GM23338 (cell line): ENCODE results near the gene SIRT2. TPM values are rescaled to one million over a fixed set of nuclear protein-coding genes. Genes with fewer than 3 reads are reported as not detected.

Experiments used
- ATAC-seq: fragments of 200-7000 bp; cut with Tn5 transposase; 3 replicates; pipeline ENCODE4 v1.9.1; 2020
- DNase-seq: peaks from one replicate; pipeline ENCODE4 v3.0.0-alpha.2; 2015; ENCODE audit warnings: low spot score
- H2AFZ ChIP-seq: fragments of 200-600 bp; sonication (generic); 2 replicates; pipeline ENCODE4 v1.8.0; 2016; ENCODE audit warnings: antibody characterized with exemption, mild to moderate bottlenecking, moderate library complexity
- H3F3A ChIP-seq: fragments of 200-600 bp; sonication (generic); replicated peaks from 2 replicates; pipeline ENCODE4 v1.8.0; 2017; ENCODE audit warnings: antibody characterized with exemption, mixed run types, low read depth
- H3K27ac ChIP-seq: fragments of 200-600 bp; sonication (generic); 2 replicates; pipeline ENCODE4 v1.6.1; 2016; ENCODE audit warnings: low read depth
- H3K27me3 ChIP-seq: fragments of 200-600 bp; sonication (generic); 2 replicates; pipeline ENCODE4 v1.8.0; 2016; ENCODE audit warnings: mild to moderate bottlenecking, mixed run types, moderate library complexity; ENCODE audit not compliant: insufficient read depth
- H3K36me3 ChIP-seq: fragments of 200-600 bp; sonication (generic); 2 replicates; pipeline ENCODE4 v1.8.0; 2016; ENCODE audit warnings: mild to moderate bottlenecking; ENCODE audit not compliant: insufficient read depth
- H3K4me1 ChIP-seq: fragments of 200-600 bp; sonication (generic); 2 replicates; pipeline ENCODE4 v1.8.0; 2016; ENCODE audit warnings: mild to moderate bottlenecking, moderate library complexity; ENCODE audit not compliant: insufficient read depth
- H3K4me2 ChIP-seq: fragments of 200-600 bp; sonication (generic); 2 replicates; pipeline ENCODE4 v1.7.1; 2017; ENCODE audit warnings: mixed run types
- H3K4me3 ChIP-seq: fragments of 200-600 bp; sonication (generic); 2 replicates; pipeline ENCODE4 v1.6.1; 2016; ENCODE audit warnings: mixed run types
- H3K79me2 ChIP-seq: fragments of 200-600 bp; sonication (generic); replicated peaks from 2 replicates; pipeline ENCODE4 v1.8.0; 2017; ENCODE audit warnings: mild to moderate bottlenecking; ENCODE audit not compliant: insufficient read depth
- H3K9me2 ChIP-seq: fragments of 200-600 bp; sonication (generic); 2 replicates; pipeline ENCODE4 v1.8.0; 2017; ENCODE audit not compliant: insufficient read depth
- H4K20me1 ChIP-seq: fragments of 200-600 bp; sonication (generic); replicated peaks from 2 replicates; pipeline ENCODE4 v1.8.0; 2017; ENCODE audit warnings: mild to moderate bottlenecking; ENCODE audit not compliant: insufficient read depth
- H3K27ac Mint-ChIP-seq: 2 replicates; pipeline ENCODE4 v1.8.0; 2020; ENCODE audit warnings: inconsistent platforms, mild to moderate bottlenecking, moderate library complexity, mixed read lengths
- H3K27me3 Mint-ChIP-seq: 3 replicates; pipeline ENCODE4 v1.8.0; 2022; ENCODE audit warnings: low read depth, mild to moderate bottlenecking, moderate library complexity, mixed read lengths, inconsistent platforms; ENCODE audit not compliant: insufficient read depth, poor library complexity
- H3K36me3 Mint-ChIP-seq: 3 replicates; pipeline ENCODE4 v1.8.0; 2021; ENCODE audit warnings: low read depth, mild to moderate bottlenecking, inconsistent platforms, moderate library complexity, mixed read lengths
- H3K4me1 Mint-ChIP-seq: 3 replicates; pipeline ENCODE4 v1.8.0; 2020; ENCODE audit warnings: mild to moderate bottlenecking, inconsistent platforms, mixed read lengths
- H3K4me3 Mint-ChIP-seq: 3 replicates; pipeline ENCODE4 v1.8.0; 2021; ENCODE audit warnings: moderate library complexity, mild to moderate bottlenecking, inconsistent platforms, mixed read lengths
- H3K9me3 Mint-ChIP-seq: 3 replicates; pipeline ENCODE4 v1.8.0; 2020; ENCODE audit warnings: moderate library complexity, mild to moderate bottlenecking, inconsistent platforms, mixed read lengths
- CREB1 ChIP-seq: fragments of 250-450 bp; sonication (Bioruptor Pico); IDR thresholded peaks from 2 replicates; pipeline ENCODE4 v1.5.0; 2020; ENCODE audit warnings: low read depth, mild to moderate bottlenecking, moderate library complexity
- EZH2 ChIP-seq: fragments of 200-600 bp; sonication (generic); IDR thresholded peaks from one replicate; pipeline ENCODE4 v1.8.0; 2017; ENCODE audit warnings: antibody characterized with exemption, mild to moderate bottlenecking, low read depth; ENCODE audit not compliant: unreplicated experiment
- EZH2phosphoT487 ChIP-seq: fragments of 200-600 bp; sonication (generic); IDR thresholded peaks from one replicate; pipeline ENCODE4 v1.8.1; 2018; ENCODE audit warnings: antibody characterized with exemption; ENCODE audit not compliant: unreplicated experiment
- JUNB ChIP-seq: IDR thresholded peaks from one replicate; pipeline ENCODE4 v1.6.1; 2016; ENCODE audit warnings: antibody characterized with exemption; ENCODE audit not compliant: unreplicated experiment
- STAT1 ChIP-seq: IDR thresholded peaks from one replicate; pipeline ENCODE4 v1.6.1; 2016; ENCODE audit warnings: antibody characterized with exemption; ENCODE audit not compliant: unreplicated experiment
- ZNF331 ChIP-seq: fragments of 250-450 bp; sonication (Bioruptor Pico); IDR thresholded peaks from 2 replicates; pipeline ENCODE4 v1.5.0; 2020; ENCODE audit warnings: low read depth, mild to moderate bottlenecking, moderate library complexity
- polyA plus RNA-seq: library from polyadenylated mRNA; unstranded; fragments of >200 nt; fragmentation: Nextera tagmentation; extraction: Ambion mirVana; gene quantifications from 2 replicates; pipeline ENCODE4 v1.2.1, GENCODE V29; 2016
- total RNA-seq: library from RNA; depleted of rRNA; stranded (reverse); fragments of >200 nt; shearing (Covaris generic); gene quantifications from 2 replicates; pipeline ENCODE4 v1.2.3, GENCODE V29; 2014
- TF ChIP-seq, protein P1 (sequence below): IDR thresholded peaks from 2 replicates; pipeline ENCODE4 v1.6.1; 2016; ENCODE audit warnings: antibody characterized with exemption
- TF ChIP-seq, protein P2 (sequence below): IDR thresholded peaks from one replicate; pipeline ENCODE4 v1.6.1; 2018; ENCODE audit warnings: antibody characterized with exemption; ENCODE audit not compliant: unreplicated experiment
- TF ChIP-seq, protein P3 (sequence below): fragments of 250-450 bp; sonication (Bioruptor Pico); IDR thresholded peaks from 2 replicates; pipeline ENCODE4 v1.5.0; 2020; ENCODE audit warnings: mild to moderate bottlenecking, moderate library complexity

Gene SIRT2
- total and polyA plus RNA-seq, 2 experiments from 2014 or later: 2.7 to 8.4 TPM

GRCh38 chr19:38834104-38834490, 65.3 kb downstream of the SIRT2 start:
- DNase-seq: no peak
- Histone ChIP-seq H2AFZ (no peak overlapping the region), H4K20me1 (peaks cover 12% of the 10 kb centered on the region), H3K27me3 (no peaks in the 10 kb centered on the region), H3K4me1 (peaks cover 18% of the 10 kb centered on the region), H3K36me3 (peaks cover 32% of the 10 kb centered on the region), H3F3A (peaks cover 65% of the 10 kb centered on the region), H3K27ac (peak overlapping the region; percentile 80; the same call in 1 of the 2 replicates), H3K4me3 (no peak overlapping the region), H3K4me2 (no peak overlapping the region), H3K9me2 (no peaks in the 10 kb centered on the region), H3K79me2 (peaks cover 4% of the 10 kb centered on the region; the same call in 1 of the 2 replicates)
- ATAC-seq: no peak
- peaks cover 13% of the 10 kb centered on the region for H3K4me1 Mint-ChIP-seq
- peaks cover 59% of the 10 kb centered on the region for H3K36me3 Mint-ChIP-seq
- 0 out of 2 replicates have a peak overlapping the region, but pooled peaks have one; percentile 20 for H3K27ac Mint-ChIP-seq
- H3K4me3 Mint-ChIP-seq: no peak overlapping the region
- H3K27me3 Mint-ChIP-seq: peaks cover 22% of the 10 kb centered on the region
- no peaks in the 10 kb centered on the region for H3K9me3 Mint-ChIP-seq
- TF ChIP-seq EZH2phosphoT487 (no peak), ZNF331 (no peak), CREB1 (CRISPR knock-in tag) (no peak), JUNB (no peak)
- TF ChIP-seq, protein P1, sequence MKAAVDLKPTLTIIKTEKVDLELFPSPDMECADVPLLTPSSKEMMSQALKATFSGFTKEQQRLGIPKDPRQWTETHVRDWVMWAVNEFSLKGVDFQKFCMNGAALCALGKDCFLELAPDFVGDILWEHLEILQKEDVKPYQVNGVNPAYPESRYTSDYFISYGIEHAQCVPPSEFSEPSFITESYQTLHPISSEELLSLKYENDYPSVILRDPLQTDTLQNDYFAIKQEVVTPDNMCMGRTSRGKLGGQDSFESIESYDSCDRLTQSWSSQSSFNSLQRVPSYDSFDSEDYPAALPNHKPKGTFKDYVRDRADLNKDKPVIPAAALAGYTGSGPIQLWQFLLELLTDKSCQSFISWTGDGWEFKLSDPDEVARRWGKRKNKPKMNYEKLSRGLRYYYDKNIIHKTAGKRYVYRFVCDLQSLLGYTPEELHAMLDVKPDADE: no peak
- TF ChIP-seq, protein P2, sequence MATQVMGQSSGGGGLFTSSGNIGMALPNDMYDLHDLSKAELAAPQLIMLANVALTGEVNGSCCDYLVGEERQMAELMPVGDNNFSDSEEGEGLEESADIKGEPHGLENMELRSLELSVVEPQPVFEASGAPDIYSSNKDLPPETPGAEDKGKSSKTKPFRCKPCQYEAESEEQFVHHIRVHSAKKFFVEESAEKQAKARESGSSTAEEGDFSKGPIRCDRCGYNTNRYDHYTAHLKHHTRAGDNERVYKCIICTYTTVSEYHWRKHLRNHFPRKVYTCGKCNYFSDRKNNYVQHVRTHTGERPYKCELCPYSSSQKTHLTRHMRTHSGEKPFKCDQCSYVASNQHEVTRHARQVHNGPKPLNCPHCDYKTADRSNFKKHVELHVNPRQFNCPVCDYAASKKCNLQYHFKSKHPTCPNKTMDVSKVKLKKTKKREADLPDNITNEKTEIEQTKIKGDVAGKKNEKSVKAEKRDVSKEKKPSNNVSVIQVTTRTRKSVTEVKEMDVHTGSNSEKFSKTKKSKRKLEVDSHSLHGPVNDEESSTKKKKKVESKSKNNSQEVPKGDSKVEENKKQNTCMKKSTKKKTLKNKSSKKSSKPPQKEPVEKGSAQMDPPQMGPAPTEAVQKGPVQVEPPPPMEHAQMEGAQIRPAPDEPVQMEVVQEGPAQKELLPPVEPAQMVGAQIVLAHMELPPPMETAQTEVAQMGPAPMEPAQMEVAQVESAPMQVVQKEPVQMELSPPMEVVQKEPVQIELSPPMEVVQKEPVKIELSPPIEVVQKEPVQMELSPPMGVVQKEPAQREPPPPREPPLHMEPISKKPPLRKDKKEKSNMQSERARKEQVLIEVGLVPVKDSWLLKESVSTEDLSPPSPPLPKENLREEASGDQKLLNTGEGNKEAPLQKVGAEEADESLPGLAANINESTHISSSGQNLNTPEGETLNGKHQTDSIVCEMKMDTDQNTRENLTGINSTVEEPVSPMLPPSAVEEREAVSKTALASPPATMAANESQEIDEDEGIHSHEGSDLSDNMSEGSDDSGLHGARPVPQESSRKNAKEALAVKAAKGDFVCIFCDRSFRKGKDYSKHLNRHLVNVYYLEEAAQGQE: no peak

GRCh38 chr19:38833092-38833425, 66.4 kb downstream of the SIRT2 start:
- no peak for DNase-seq
- peaks cover 18% of the 10 kb centered on the region for H3K4me1 ChIP-seq
- peaks cover 8% of the 10 kb centered on the region; the same call in 1 of the 2 replicates for H3K79me2 ChIP-seq
- H3K36me3 ChIP-seq: peaks cover 21% of the 10 kb centered on the region
- ATAC-seq: no peak
- H3K36me3 Mint-ChIP-seq: peaks cover 53% of the 10 kb centered on the region
- H3K27me3 Mint-ChIP-seq: peaks cover 15% of the 10 kb centered on the region
- H4K20me1 ChIP-seq: peaks cover 9% of the 10 kb centered on the region
- no peak overlapping the region for H3K4me3 Mint-ChIP-seq
- peak overlapping the region; percentile 86 for H3K27ac ChIP-seq
- H3K4me3 ChIP-seq: no peak overlapping the region
- no peak overlapping the region for H2AFZ ChIP-seq
- H3K4me1 Mint-ChIP-seq: peaks cover 13% of the 10 kb centered on the region
- no peak overlapping the region for H3K4me2 ChIP-seq
- peak overlapping the region; percentile 56; the same call in 1 of the 2 replicates for H3K27ac Mint-ChIP-seq
- H3F3A ChIP-seq: peaks cover 55% of the 10 kb centered on the region
- no peaks in the 10 kb centered on the region for H3K9me2 ChIP-seq
- H3K9me3 Mint-ChIP-seq: no peaks in the 10 kb centered on the region
- H3K27me3 ChIP-seq: no peaks in the 10 kb centered on the region
- TF ChIP-seq, protein P3, sequence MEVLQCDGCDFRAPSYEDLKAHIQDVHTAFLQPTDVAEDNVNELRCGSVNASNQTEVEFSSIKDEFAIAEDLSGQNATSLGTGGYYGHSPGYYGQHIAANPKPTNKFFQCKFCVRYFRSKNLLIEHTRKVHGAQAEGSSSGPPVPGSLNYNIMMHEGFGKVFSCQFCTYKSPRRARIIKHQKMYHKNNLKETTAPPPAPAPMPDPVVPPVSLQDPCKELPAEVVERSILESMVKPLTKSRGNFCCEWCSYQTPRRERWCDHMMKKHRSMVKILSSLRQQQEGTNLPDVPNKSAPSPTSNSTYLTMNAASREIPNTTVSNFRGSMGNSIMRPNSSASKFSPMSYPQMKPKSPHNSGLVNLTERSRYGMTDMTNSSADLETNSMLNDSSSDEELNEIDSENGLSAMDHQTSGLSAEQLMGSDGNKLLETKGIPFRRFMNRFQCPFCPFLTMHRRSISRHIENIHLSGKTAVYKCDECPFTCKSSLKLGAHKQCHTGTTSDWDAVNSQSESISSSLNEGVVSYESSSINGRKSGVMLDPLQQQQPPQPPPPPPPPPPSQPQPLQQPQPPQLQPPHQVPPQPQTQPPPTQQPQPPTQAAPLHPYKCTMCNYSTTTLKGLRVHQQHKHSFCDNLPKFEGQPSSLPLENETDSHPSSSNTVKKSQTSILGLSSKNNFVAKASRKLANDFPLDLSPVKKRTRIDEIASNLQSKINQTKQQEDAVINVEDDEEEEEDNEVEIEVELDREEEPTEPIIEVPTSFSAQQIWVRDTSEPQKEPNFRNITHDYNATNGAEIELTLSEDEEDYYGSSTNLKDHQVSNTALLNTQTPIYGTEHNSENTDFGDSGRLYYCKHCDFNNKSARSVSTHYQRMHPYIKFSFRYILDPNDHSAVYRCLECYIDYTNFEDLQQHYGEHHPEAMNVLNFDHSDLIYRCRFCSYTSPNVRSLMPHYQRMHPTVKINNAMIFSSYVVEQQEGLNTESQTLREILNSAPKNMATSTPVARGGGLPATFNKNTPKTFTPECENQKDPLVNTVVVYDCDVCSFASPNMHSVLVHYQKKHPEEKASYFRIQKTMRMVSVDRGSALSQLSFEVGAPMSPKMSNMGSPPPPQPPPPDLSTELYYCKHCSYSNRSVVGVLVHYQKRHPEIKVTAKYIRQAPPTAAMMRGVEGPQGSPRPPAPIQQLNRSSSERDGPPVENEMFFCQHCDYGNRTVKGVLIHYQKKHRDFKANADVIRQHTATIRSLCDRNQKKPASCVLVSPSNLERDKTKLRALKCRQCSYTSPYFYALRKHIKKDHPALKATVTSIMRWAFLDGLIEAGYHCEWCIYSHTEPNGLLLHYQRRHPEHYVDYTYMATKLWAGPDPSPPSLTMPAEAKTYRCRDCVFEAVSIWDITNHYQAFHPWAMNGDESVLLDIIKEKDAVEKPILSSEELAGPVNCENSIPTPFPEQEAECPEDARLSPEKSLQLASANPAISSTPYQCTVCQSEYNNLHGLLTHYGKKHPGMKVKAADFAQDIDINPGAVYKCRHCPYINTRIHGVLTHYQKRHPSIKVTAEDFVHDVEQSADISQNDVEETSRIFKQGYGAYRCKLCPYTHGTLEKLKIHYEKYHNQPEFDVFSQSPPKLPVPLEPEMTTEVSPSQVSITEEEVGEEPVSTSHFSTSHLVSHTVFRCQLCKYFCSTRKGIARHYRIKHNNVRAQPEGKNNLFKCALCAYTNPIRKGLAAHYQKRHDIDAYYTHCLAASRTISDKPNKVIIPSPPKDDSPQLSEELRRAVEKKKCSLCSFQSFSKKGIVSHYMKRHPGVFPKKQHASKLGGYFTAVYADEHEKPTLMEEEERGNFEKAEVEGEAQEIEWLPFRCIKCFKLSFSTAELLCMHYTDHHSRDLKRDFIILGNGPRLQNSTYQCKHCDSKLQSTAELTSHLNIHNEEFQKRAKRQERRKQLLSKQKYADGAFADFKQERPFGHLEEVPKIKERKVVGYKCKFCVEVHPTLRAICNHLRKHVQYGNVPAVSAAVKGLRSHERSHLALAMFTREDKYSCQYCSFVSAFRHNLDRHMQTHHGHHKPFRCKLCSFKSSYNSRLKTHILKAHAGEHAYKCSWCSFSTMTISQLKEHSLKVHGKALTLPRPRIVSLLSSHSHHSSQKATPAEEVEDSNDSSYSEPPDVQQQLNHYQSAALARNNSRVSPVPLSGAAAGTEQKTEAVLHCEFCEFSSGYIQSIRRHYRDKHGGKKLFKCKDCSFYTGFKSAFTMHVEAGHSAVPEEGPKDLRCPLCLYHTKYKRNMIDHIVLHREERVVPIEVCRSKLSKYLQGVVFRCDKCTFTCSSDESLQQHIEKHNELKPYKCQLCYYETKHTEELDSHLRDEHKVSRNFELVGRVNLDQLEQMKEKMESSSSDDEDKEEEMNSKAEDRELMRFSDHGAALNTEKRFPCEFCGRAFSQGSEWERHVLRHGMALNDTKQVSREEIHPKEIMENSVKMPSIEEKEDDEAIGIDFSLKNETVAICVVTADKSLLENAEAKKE (CRISPR knock-in tag): no peak
- TF ChIP-seq EZH2 (no peak), STAT1 (no peak)
